Smooth muscle cell (in vitro differentiated cells): Measurements from ENCODE around the gene CIBAR2. TPM values are rescaled to one million over a fixed set of nuclear protein-coding genes. Genes with fewer than 3 reads are reported as not detected.

ENCODE experiments used
- DNase-seq: peaks from one replicate; lab custom pipeline; 2025; ENCODE audit not compliant: unreplicated experiment; lab: John Stamatoyannopoulos, UW
- H2AFZ ChIP-seq: fragments of 200-600 bp; sonication (generic); 2 replicates; pipeline ENCODE4 v1.6.0; 2016; ENCODE audit warnings: antibody characterized with exemption, low read depth, mild to moderate bottlenecking
- H3F3A ChIP-seq: fragments of 200-600 bp; sonication (generic); 2 replicates; pipeline ENCODE4 v1.6.0; 2017; ENCODE audit warnings: antibody characterized with exemption, low read depth
- H3K27ac ChIP-seq: fragments of 200-600 bp; sonication (generic); 2 replicates; pipeline ENCODE4 v1.5.1; 2016; ENCODE audit warnings: low read depth, mild to moderate bottlenecking
- H3K27me3 ChIP-seq: fragments of 200-600 bp; sonication (generic); 2 replicates; pipeline ENCODE4 v1.6.1; 2016; ENCODE audit warnings: low read depth, mild to moderate bottlenecking
- H3K36me3 ChIP-seq: fragments of 200-600 bp; sonication (generic); 2 replicates; pipeline ENCODE4 v1.5.1; 2016; ENCODE audit warnings: low read depth
- H3K4me1 ChIP-seq: fragments of 200-600 bp; sonication (generic); 2 replicates; pipeline ENCODE4 v1.5.1; 2016; ENCODE audit warnings: low read depth
- H3K4me2 ChIP-seq: fragments of 200-600 bp; sonication (generic); 2 replicates; pipeline ENCODE4 v1.6.0; 2016; ENCODE audit warnings: mild to moderate bottlenecking
- H3K4me3 ChIP-seq: fragments of 200-600 bp; sonication (generic); 2 replicates; pipeline ENCODE4 v1.5.1; 2016; ENCODE audit warnings: mild to moderate bottlenecking
- H3K79me2 ChIP-seq: fragments of 200-600 bp; sonication (generic); 2 replicates; pipeline ENCODE4 v1.6.0; 2016; ENCODE audit warnings: low read depth, mild to moderate bottlenecking
- H3K9ac ChIP-seq: fragments of 200-600 bp; sonication (generic); 2 replicates; pipeline ENCODE4 v1.6.0; 2016; ENCODE audit warnings: low read depth
- H3K9me3 ChIP-seq: fragments of 200-600 bp; sonication (generic); replicated peaks from 2 replicates; pipeline ENCODE4 v1.5.1; 2016; ENCODE audit warnings: low read depth
- H4K20me1 ChIP-seq: fragments of 200-600 bp; sonication (generic); 2 replicates; pipeline ENCODE4 v1.6.0; 2016; ENCODE audit warnings: low read depth
- CTCF ChIP-seq: fragments of 200-600 bp; sonication (generic); IDR thresholded peaks from 2 replicates; pipeline ENCODE4 v1.5.1; 2017; ENCODE audit warnings: borderline replicate concordance, mild to moderate bottlenecking, antibody characterized with exemption; ENCODE audit not compliant: insufficient read depth, poor library complexity, severe bottlenecking
- WGBS: methylation state at CpG from one replicate; pipeline ENCODE4 v1.1.7; 2016; ENCODE audit warnings: low lambda C conversion rate; 5-methylcytosine and 5-hydroxymethylcytosine counted together
- polyA plus RNA-seq: library from polyadenylated mRNA; unstranded; fragments of >200 nt; fragmentation: Nextera tagmentation; extraction: Ambion mirVana; gene quantifications from 2 replicates; pipeline ENCODE4 v1.2.1, GENCODE V29; 2016
- total RNA-seq: library from RNA; depleted of rRNA; stranded (reverse); fragments of >200 nt; gene quantifications from 2 replicates; pipeline ENCODE4 v1.2.3, GENCODE V29; 2014

CIBAR2 gene
- total and polyA plus RNA-seq, 2 experiments from 2014 or later = not detected

DNA sequence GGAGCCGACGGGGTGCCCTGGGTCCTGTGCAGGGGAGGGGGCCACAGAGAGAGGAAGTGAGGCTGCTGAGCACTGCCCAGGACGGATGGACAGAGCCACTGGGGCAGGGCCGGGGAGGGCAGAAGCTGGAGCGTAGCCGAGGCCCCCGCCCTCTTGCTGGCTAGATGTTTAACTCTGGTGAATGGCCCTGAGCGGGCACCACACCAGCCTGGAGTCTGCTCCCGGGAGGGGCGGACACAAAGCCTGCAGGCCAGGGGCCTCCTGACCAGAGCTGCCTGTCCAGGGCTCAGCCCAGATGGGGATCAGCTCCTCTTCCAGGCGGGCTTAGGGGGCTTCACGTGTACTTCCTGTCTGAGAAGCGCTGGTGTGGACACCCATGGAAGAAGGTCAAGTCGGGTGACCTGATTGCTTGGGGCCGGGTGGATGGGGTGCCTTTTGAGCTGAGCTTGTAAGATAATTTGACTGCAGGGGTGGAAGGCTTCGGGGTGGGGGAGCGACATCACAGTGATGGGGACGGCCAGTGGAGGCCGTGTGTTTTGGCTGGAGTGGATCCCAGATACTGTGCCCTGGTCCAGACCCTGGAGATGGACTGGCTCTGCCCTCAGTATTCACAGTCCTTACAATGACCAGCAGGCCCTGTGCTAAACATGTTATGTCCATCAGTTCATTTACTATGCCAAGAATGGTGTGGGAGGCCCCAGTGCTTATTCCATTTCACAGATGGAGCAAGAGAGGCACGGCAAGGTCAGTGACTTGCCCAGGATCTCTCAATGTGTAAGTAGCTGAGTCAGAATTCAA, 33.7 kb upstream of the CIBAR2 start:
- no peak overlapping the region for H3K27ac ChIP-seq
- 74% methylated on average over 20 of the region's 20 CpGs for WGBS
- no peaks in the 10 kb centered on the region for H3K79me2 ChIP-seq

GRCh38 chr16:85145188-85145587, 32.9 kb upstream of the CIBAR2 start:
- no peaks in the 10 kb centered on the region for H4K20me1 ChIP-seq
- no peak overlapping the region for H3K4me2 ChIP-seq
- no peak overlapping the region for H2AFZ ChIP-seq
- no peak for TF ChIP-seq CTCF
- H3K79me2 ChIP-seq = no peaks in the 10 kb centered on the region
- H3K36me3 ChIP-seq = no peaks in the 10 kb centered on the region
- no peak overlapping the region for H3K27ac ChIP-seq
- no peaks in the 10 kb centered on the region for H3K27me3 ChIP-seq
- no peaks in the 10 kb centered on the region for H3K9me3 ChIP-seq
- DNase-seq = no peak
- H3F3A ChIP-seq = no peaks in the 10 kb centered on the region
- H3K9ac ChIP-seq = no peak overlapping the region
- WGBS = 94% methylated on average over 10 of the region's 10 CpGs
- H3K4me3 ChIP-seq = no peak overlapping the region
- no peaks in the 10 kb centered on the region for H3K4me1 ChIP-seq

More for the DNA sequence above, 33.7 kb upstream of the CIBAR2 start:
- Histone ChIP-seq H3K36me3 (no peaks in the 10 kb centered on the region), H3F3A (no peaks in the 10 kb centered on the region), H3K4me2 (no peak overlapping the region), H4K20me1 (no peaks in the 10 kb centered on the region), H3K27me3 (no peaks in the 10 kb centered on the region), H3K4me1 (no peaks in the 10 kb centered on the region), H2AFZ (no peak overlapping the region), H3K9ac (no peak overlapping the region), H3K4me3 (no peak overlapping the region), H3K9me3 (no peaks in the 10 kb centered on the region)
- TF ChIP-seq CTCF = no peak
- no peak for DNase-seq

GRCh38 chr16:85144026-85144915, 32.0 kb upstream of the CIBAR2 start:
- H3K27me3 ChIP-seq = no peaks in the 10 kb centered on the region
- no peaks in the 10 kb centered on the region for H3K79me2 ChIP-seq
- no peaks in the 10 kb centered on the region for H3F3A ChIP-seq
- H3K9me3 ChIP-seq = no peaks in the 10 kb centered on the region
- no peak overlapping the region for H3K27ac ChIP-seq
- no peak overlapping the region for H2AFZ ChIP-seq
- no peak overlapping the region for H3K4me2 ChIP-seq
- H3K36me3 ChIP-seq = no peaks in the 10 kb centered on the region
- 80% methylated on average over 26 of the region's 26 CpGs for WGBS
- no peak for DNase-seq
- no peak overlapping the region for H3K4me3 ChIP-seq
- H4K20me1 ChIP-seq = no peaks in the 10 kb centered on the region
- no peak for TF ChIP-seq CTCF
- no peak overlapping the region for H3K9ac ChIP-seq
- H3K4me1 ChIP-seq = no peaks in the 10 kb centered on the region
